ENCODE measurements around the gene ITFG1.

Gene ITFG1

GRCh38 chr16:47392081-47392480, 68.8 kb downstream of the ITFG1 start:
- no peak for TF ChIP-seq CTCF (conservative IDR thresholded peaks at IDR 0.05)
- H3K27ac ChIP-seq, result no peak overlapping the region

- no peak overlapping the region for H3K27ac ChIP-seq
- no peak for TF ChIP-seq CTCF (conservative IDR thresholded peaks at IDR 0.05)
Observed at GRCh38 chr16:47388705-47389104, 72.2 kb downstream of the ITFG1 start.

- H3K27ac ChIP-seq, result no peak overlapping the region
- no peak for TF ChIP-seq CTCF (conservative IDR thresholded peaks at IDR 0.05)
Observed at GRCh38 chr16:47387026-47387734, 73.7 kb downstream of the ITFG1 start.

GRCh38 chr16:47386201-47386718, 74.6 kb downstream of the ITFG1 start:
- TF ChIP-seq CTCF (conservative IDR thresholded peaks at IDR 0.05), result no peak
- H3K27ac ChIP-seq, result no peak overlapping the region

GRCh38 chr16:47382362-47382761, 78.5 kb downstream of the ITFG1 start:
- TF ChIP-seq CTCF (conservative IDR thresholded peaks at IDR 0.05), result no peak
- no peak overlapping the region for H3K27ac ChIP-seq

- TF ChIP-seq CTCF (conservative IDR thresholded peaks at IDR 0.05), result no peak
- no peak overlapping the region for H3K27ac ChIP-seq
Observed at GRCh38 chr16:47377154-47377553, 83.7 kb downstream of the ITFG1 start.

GRCh38 chr16:47375423-47375822, 85.4 kb downstream of the ITFG1 start:
- no peak for TF ChIP-seq CTCF (conservative IDR thresholded peaks at IDR 0.05)
- H3K27ac ChIP-seq, result no peak overlapping the region

Measured in VCaP (cell line).